Measurements from ENCODE around the gene FAM174A. TPM values are rescaled to one million over a fixed set of nuclear protein-coding genes. Genes with fewer than 3 reads are reported as not detected.
A peak's percentile ranks its signal among the peaks of the same experiment; 100 is the strongest.
"Not testable (repeated sequence)": the region's sequence is repeated elsewhere in the genome, so short reads cannot be mapped to it uniquely, and the experiment has no call there.

Gene FAM174A
- total RNA-seq, 2 donors from 2014 or later = 8.7 to 10.5 TPM

GRCh38 chr5:100595152-100595811 is 60.1 kb downstream of the FAM174A start:
- ATAC-seq = no peak
- Mint-ChIP-seq H3K4me1 (no peaks in the 10 kb centered on the region), H3K27ac (no peak overlapping the region), H3K36me3 (ENCODE audit: low read depth) (no peaks in the 10 kb centered on the region), H3K4me3 (no peak overlapping the region), H3K27me3 (no peaks in the 10 kb centered on the region)
- H3K9me3 ChIP-seq (ENCODE audit: control insufficient read depth, low read length, poor library complexity, severe bottlenecking) = no peaks in the 10 kb centered on the region
- DNase-seq = no peak

GRCh38 chr5:100595812-100596173 is 60.6 kb downstream of the FAM174A start:
- H3K4me1 Mint-ChIP-seq = no peaks in the 10 kb centered on the region
- H3K9me3 ChIP-seq (ENCODE audit: control insufficient read depth, low read length, poor library complexity, severe bottlenecking) = no peaks in the 10 kb centered on the region
- no peaks in the 10 kb centered on the region for H3K27me3 Mint-ChIP-seq
- ATAC-seq = no peak
- no peak overlapping the region for H3K4me3 Mint-ChIP-seq
- DNase-seq = no peak
- no peaks in the 10 kb centered on the region for H3K36me3 Mint-ChIP-seq (ENCODE audit: low read depth)
- H3K27ac Mint-ChIP-seq = no peak overlapping the region

- Mint-ChIP-seq H3K27me3 (no peaks in the 10 kb centered on the region), H3K27ac (no peak overlapping the region), H3K36me3 (ENCODE audit: low read depth) (no peaks in the 10 kb centered on the region), H3K4me3 (no peak overlapping the region), H3K4me1 (no peaks in the 10 kb centered on the region)
- DNase-seq (no peak), ATAC-seq (no peak)
- H3K9me3 ChIP-seq (ENCODE audit: control insufficient read depth, low read length, poor library complexity, severe bottlenecking) = no peaks in the 10 kb centered on the region
These were observed 63.3 kb downstream of the FAM174A start for GRCh38 chr5:100598446-100598845.

- Mint-ChIP-seq H3K27me3 (no peaks in the 10 kb centered on the region), H3K36me3 (ENCODE audit: low read depth) (peaks cover 2% of the 10 kb centered on the region), H3K27ac (no peak overlapping the region), H3K4me1 (no peaks in the 10 kb centered on the region), H3K4me3 (no peak overlapping the region)
- ATAC-seq = no peak
- H3K9me3 ChIP-seq (ENCODE audit: control insufficient read depth, low read length, poor library complexity, severe bottlenecking) = no peaks in the 10 kb centered on the region
- DNase-seq = no peak
These were observed 65.3 kb downstream of the FAM174A start for GRCh38 chr5:100600298-100600994.

DNA sequence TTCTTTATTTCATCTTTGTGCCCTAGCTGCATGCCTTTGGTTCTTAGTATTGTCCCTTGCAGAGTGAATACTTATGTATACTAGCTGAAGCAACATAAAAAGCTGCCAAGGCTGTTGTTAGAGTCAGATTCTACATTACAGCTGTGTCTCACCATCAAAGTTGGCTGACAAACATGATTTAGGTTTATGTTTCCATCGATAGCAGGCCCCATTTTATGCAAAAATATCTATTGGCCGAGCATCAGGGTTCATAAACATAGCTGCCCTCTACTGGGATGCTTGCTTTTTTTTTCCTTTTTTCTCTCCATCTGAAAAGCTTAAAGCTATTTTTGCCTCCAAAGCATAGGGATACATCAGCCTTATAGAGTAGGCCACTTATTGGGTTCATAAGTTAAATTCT is 68.0 kb downstream of the FAM174A start:
- ATAC-seq (no peak), DNase-seq (no peak)
- Mint-ChIP-seq H3K4me1 (no peaks in the 10 kb centered on the region), H3K4me3 (no peak overlapping the region), H3K27ac (no peak overlapping the region), H3K36me3 (ENCODE audit: low read depth) (peaks cover 2% of the 10 kb centered on the region), H3K27me3 (peaks cover 5% of the 10 kb centered on the region)
- no peaks in the 10 kb centered on the region for H3K9me3 ChIP-seq (ENCODE audit: control insufficient read depth, low read length, poor library complexity, severe bottlenecking)

DNA sequence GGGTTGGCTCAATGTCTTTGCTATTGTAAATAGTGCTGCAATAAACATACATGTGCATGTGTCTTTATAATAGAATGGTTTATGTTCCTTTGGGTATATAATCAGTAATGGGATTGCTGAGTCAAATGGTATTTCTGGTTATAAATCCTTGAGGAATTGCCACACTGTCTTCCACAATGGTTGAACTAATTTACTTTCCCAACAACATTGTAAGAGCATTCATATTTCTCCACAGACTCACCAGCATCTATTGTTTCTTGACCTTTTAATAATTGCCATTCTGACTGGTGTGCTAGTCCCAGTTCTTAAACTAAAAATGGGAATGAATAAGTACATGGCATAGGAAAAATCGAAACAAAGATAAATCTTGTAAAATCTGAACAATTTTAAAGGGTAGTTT is 68.8 kb downstream of the FAM174A start:
- not testable (repeated sequence) for H3K27me3 Mint-ChIP-seq; H3K4me3 Mint-ChIP-seq; ATAC-seq; DNase-seq; H3K4me1 Mint-ChIP-seq; H3K36me3 Mint-ChIP-seq (ENCODE audit: low read depth); H3K9me3 ChIP-seq (ENCODE audit: control insufficient read depth, low read length, poor library complexity, severe bottlenecking); H3K27ac Mint-ChIP-seq

DNA sequence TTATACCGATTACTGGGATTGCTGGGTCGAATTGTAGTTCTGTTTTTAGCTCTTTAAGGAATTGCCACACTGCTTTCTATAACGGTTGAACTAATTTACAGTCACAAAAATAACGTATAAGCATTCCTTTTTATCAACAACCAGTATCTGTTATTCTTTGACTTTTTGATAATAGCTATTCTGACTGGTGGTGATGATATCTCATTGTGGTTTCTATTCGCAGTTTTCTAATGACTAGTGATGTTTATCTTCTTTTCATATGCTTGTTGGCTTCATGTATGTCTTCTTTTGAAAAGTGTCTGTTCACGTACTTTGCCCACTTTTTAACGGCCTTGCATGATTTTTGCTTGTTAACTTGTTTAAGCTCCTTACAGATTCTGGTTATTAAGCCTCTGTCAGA is 74.4 kb downstream of the FAM174A start:
- H3K4me3 Mint-ChIP-seq = no peak overlapping the region
- H3K9me3 ChIP-seq (ENCODE audit: control insufficient read depth, low read length, poor library complexity, severe bottlenecking) = no peaks in the 10 kb centered on the region
- peaks cover 10% of the 10 kb centered on the region for H3K4me1 Mint-ChIP-seq
- H3K36me3 Mint-ChIP-seq (ENCODE audit: low read depth) = peaks cover 2% of the 10 kb centered on the region
- DNase-seq (no peak), ATAC-seq (no peak)
- no peak overlapping the region for H3K27ac Mint-ChIP-seq
- peaks cover 17% of the 10 kb centered on the region for H3K27me3 Mint-ChIP-seq

- H3K27ac Mint-ChIP-seq = no peak overlapping the region
- DNase-seq (no peak), ATAC-seq (no peak)
- H3K36me3 Mint-ChIP-seq (ENCODE audit: low read depth) = no peaks in the 10 kb centered on the region
- H3K27me3 Mint-ChIP-seq = peaks cover 12% of the 10 kb centered on the region
- H3K4me3 Mint-ChIP-seq = no peak overlapping the region
- H3K9me3 ChIP-seq (ENCODE audit: control insufficient read depth, low read length, poor library complexity, severe bottlenecking) = no peaks in the 10 kb centered on the region
- H3K4me1 Mint-ChIP-seq = peaks cover 11% of the 10 kb centered on the region
These were observed 79.1 kb downstream of the FAM174A start for GRCh38 chr5:100614308-100614707.

DNA sequence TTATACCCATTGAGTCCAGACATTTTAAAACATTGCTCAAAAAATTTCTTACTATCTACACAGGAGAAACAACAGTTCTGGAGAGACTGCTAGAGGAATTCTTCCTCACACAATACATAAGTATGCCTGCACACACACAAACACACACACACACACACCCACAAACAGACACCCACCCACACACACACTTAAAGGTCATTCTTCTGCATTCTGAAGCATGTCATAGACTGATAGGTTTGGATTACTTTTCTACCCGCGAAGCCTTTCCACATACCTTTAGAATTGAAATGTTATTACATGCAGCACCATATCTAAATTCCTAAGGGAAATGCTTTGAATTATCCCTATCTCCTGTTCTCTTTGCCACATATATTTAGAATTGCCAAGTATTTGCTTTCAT is 80.2 kb downstream of the FAM174A start:
- Mint-ChIP-seq H3K4me1 (peaks cover 7% of the 10 kb centered on the region), H3K27ac (no peak overlapping the region), H3K27me3 (peaks cover 12% of the 10 kb centered on the region), H3K4me3 (no peak overlapping the region), H3K36me3 (ENCODE audit: low read depth) (no peaks in the 10 kb centered on the region)
- no peaks in the 10 kb centered on the region for H3K9me3 ChIP-seq (ENCODE audit: control insufficient read depth, low read length, poor library complexity, severe bottlenecking)
- ATAC-seq = no peak
- no peak for DNase-seq

GRCh38 chr5:100616291-100616690 is 81.1 kb downstream of the FAM174A start:
- H3K27ac Mint-ChIP-seq = no peak overlapping the region
- H3K4me1 Mint-ChIP-seq = peaks cover 4% of the 10 kb centered on the region
- no peak overlapping the region for H3K4me3 Mint-ChIP-seq
- DNase-seq (no peak), ATAC-seq (no peak)
- H3K27me3 Mint-ChIP-seq = peaks cover 6% of the 10 kb centered on the region
- H3K36me3 Mint-ChIP-seq (ENCODE audit: low read depth) = no peaks in the 10 kb centered on the region
- H3K9me3 ChIP-seq (ENCODE audit: control insufficient read depth, low read length, poor library complexity, severe bottlenecking) = no peaks in the 10 kb centered on the region

DNA sequence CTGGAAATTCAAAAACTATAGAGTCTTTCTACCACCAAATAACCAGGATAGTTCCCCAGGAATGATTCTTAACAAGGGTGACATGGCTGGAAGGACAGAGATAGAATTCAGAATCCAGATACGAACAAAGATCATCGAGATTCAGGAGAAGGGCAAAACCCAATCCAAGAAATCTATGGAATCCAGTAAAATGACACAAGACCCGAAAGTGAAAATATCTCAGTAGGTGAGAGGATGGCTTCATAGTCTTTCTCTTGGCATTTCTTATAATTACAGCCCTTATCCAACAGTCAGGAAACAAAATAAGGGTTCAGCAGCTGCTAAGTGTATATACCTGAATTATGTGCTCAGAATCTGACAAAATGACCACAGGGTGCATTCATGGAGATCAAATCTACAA is 81.8 kb downstream of the FAM174A start:
- ATAC-seq (no peak), DNase-seq (no peak)
- H3K9me3 ChIP-seq (ENCODE audit: control insufficient read depth, low read length, poor library complexity, severe bottlenecking) = no peaks in the 10 kb centered on the region
- Mint-ChIP-seq H3K27me3 (peaks cover 6% of the 10 kb centered on the region), H3K36me3 (ENCODE audit: low read depth) (no peaks in the 10 kb centered on the region), H3K27ac (no peak overlapping the region), H3K4me1 (peaks cover 4% of the 10 kb centered on the region), H3K4me3 (no peak overlapping the region)

- no peaks in the 10 kb centered on the region for H3K9me3 ChIP-seq (ENCODE audit: control insufficient read depth, low read length, poor library complexity, severe bottlenecking)
- no peak overlapping the region for H3K4me3 Mint-ChIP-seq
- no peak overlapping the region for H3K27ac Mint-ChIP-seq
- no peak for DNase-seq
- no peaks in the 10 kb centered on the region for H3K36me3 Mint-ChIP-seq (ENCODE audit: low read depth)
- peaks cover 9% of the 10 kb centered on the region for H3K27me3 Mint-ChIP-seq
- peaks cover 7% of the 10 kb centered on the region for H3K4me1 Mint-ChIP-seq
- ATAC-seq = peak; percentile 62
These were observed 88.5 kb downstream of the FAM174A start for GRCh38 chr5:100623719-100624118.

DNA sequence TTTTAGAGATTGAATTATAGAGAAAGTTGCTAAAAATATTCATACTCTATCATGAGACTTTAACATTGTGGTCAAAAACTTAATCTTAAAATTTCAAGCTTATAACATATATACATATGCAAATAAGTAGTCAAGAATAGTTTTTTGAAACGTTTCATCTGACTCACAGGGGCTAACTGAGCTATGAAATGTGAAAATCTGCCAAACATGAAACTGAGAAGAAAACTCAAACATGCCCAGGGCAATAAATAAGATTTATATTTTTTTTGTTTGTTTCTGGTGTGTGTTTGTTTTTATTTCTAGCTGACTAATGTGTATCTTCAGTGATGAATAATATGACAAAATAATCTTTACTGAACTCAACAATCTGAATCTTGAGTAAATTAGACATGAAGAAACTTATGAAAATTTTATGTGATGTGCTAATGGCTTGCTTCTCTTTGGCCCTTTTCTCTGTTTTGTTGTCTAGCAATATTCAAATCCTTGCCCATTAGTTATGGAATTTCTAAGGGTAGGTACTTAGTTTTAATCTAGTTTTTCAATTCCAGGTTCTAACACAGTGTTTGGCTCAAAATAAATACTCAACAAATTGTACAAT is 99.9 kb downstream of the FAM174A start:
- Mint-ChIP-seq H3K27me3 (no peaks in the 10 kb centered on the region), H3K36me3 (ENCODE audit: low read depth) (no peaks in the 10 kb centered on the region), H3K27ac (no peak overlapping the region), H3K4me3 (no peak overlapping the region), H3K4me1 (no peaks in the 10 kb centered on the region)
- DNase-seq (no peak), ATAC-seq (no peak)
- H3K9me3 ChIP-seq (ENCODE audit: control insufficient read depth, low read length, poor library complexity, severe bottlenecking) = no peaks in the 10 kb centered on the region

Measured in T-helper 17 cell (primary cell).